Dermis blood vessel endothelial cell (primary cell): ENCODE results near the gene ABHD17A. TPM values are rescaled to one million over a fixed set of nuclear protein-coding genes. Genes with fewer than 3 reads are reported as not detected.
A peak's percentile ranks its signal among the peaks of the same experiment; 100 is the strongest.
"Not testable (repeated sequence)": the region's sequence is repeated elsewhere in the genome, so short reads cannot be mapped to it uniquely, and the experiment has no call there.

Experiments used
- DNase-seq: peaks from one replicate; pipeline ENCODE4 v3.0.0; 2010
- total RNA-seq: library from RNA; depleted of rRNA; stranded (reverse); fragments of >200 nt; gene quantifications from 2 replicates; pipeline ENCODE4 v1.2.3, GENCODE V29; 2014

Gene ABHD17A
- total RNA-seq, 1 donor from 2014 or later = 142 TPM

- no peak for DNase-seq
Observed at GRCh38 chr19:1880611-1881392, 4.5 kb downstream of the ABHD17A start.

GRCh38 chr19:1879982-1880381 is 5.3 kb downstream of the ABHD17A start:
- DNase-seq = not testable (repeated sequence)

DNA sequence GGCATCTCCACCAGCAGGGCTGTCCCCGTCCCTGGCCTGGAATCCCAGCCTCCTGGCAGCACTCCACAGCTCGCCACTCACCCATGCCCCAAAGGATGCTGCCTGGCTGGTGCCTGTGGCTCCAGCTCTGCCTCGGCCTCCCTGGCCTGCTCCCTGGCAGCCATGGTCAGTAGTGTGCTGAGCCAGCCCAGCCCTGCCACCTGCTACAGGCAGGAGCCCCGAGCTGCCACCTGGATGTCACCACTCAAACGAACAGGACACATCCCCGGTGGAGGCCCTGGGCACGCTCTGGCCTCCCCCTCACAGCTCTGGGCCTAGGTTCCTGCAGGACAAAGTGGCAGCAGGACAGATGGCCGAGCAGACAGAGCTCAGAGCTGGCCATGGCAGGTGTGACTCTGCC is 6.7 kb downstream of the ABHD17A start:
- not testable (repeated sequence) for DNase-seq

DNA sequence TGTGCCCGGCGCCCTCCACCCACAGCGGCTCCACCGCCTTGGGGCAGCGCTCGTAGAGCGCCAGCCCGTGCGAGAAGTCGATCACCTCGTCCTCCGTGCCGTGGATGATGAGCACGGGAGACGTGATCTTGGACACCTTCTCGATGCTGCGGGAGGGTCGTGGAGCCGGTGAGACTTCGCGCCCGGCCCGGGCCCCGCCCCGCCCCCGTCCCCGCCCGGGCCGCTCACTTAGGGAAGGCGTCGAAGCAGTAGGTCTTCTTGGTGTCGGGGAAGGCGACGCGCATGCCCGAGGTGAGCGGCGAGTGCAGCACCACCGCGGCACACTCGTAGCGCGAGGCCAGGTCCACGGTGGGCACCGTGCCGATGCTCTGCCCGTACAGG is 8.0 kb downstream of the ABHD17A start:
- not testable (repeated sequence) for DNase-seq

DNA sequence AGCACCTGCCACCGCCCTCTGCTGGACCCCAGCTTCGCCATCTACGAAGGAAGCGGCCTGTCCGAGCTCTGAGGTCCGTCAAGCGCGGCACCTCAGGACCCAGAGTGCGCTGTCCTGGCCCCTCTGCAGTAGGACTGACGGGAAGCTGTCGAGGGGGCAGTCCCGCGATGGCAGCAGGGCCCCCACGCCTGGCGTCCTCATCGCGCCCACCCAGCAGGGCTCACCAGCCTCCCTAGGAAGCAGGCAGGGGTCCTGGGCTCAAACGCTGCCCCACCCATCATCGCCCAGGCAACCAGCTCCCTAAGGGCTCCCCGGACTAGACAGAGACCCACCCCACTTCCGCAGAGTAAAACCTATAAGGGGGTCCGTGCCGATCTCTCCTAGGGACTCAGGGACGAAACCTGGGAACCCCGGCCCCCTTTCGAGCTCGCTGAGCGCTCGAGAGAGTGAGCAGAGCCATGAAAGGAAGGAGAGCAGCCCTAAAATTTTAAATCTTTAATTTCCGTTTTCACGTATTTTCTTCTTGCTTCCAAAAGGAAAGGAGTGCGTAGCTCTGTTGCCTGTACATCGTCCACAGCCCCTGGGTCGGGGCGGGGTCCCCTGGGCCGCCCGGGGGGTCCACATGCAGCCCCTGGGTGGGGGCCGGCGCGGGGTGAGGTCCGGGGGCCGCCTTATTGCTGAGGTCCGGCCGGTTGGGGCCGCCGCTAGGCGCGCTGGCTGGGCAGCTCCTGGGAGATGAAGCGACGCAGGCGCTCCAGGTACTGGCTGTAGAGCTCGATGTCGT is 8.6 kb downstream of the ABHD17A start:
- not testable (repeated sequence) for DNase-seq

GRCh38 chr19:1875646-1876495 is 9.4 kb downstream of the ABHD17A start:
- DNase-seq = peak; percentile 94

GRCh38 chr19:1875265-1875645 is 10.0 kb downstream of the ABHD17A start:
- DNase-seq = not testable (repeated sequence)

GRCh38 chr19:1874554-1875185 is 10.6 kb downstream of the ABHD17A start:
- DNase-seq = peak; percentile 35

DNA sequence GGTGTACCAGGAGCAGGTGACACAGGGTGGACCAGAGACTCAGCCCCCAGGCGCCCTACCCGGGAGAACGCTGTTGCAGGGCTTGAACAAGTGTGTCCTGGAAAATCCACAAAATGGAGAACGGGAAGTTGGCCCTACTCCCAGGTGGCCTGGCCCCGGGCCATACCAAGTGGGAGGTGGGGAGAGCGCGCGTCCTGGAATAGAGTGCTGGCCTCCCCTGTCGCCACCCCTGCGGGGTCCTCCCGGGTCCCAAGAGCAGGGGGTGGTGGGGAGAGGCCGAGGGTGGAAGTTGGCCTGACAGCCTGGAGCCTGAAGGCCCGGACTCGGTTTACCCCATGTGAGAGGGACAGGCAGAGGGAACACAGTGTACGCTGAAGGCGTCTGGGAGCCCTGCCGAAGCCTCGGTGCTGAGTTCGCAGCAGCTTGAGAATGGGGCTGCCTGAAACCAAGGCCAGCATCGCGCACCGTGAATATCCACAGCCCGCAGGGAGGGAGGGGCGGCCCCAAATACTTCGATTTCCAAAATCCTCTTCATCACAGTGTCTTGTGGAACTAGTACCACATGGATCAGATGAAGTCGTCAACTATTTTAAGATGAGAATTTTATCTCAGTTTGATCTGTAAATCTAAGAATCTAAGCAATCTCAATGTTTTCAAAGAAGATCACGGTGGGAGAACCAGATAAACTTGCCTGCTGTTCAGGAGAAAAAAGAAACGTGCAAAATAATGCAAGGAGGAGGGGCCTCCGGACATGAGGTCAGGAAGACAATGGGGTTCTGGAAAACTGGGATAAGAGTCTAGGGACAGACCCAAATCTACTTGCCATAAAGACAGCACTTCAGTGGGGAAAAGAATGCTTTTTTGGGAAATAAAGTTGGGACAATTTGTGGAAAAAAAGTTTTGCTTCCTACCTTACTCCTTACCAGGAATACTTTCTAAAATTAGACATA is 11.5 kb downstream of the ABHD17A start:
- peak; percentile 48 for DNase-seq

- no peak for DNase-seq
Observed at GRCh38 chr19:1872807-1873523, 12.3 kb downstream of the ABHD17A start.

DNA sequence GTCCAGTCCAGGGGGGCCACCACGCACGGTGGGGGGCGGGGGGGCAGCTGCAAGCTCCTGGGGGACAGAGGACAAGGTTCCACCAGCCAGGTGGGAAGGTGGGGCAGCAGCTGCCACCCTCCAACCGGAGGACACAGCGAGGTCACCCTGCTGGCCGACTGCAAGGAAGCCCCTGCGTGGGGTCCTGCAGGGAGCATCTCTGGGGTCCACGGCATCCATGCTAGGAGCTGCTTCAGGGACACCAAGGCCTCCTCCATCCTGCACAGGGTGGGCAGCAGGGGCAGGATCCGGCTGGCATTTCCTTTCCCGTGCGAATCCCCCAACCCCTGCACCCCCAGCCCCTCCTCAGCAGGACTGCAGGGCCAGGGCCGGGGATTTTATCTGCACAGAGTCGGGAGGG is 13.7 kb downstream of the ABHD17A start:
- DNase-seq = no peak

DNA sequence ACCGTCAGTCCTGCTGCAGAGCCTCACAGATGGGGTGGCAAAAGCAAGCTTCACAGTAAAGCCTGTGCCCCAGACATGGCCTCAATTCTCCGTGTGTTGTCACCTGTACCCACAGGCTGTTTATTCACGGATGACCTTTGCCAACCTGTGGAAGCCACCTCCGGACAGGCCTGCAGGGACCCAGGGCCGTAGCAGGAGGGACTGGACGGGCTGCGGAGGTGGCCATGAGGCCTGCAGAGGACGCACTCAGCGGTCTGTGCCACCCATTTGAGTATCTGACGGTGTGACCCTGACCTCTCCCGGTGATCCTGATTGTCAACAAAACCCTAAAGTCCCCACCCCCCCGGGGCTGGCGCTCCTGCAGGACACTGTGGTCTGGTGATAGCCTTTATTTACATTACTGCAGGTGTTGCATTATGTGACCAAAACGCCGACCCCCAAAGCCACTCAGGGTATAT is 14.1 kb downstream of the ABHD17A start:
- DNase-seq = no peak

DNA sequence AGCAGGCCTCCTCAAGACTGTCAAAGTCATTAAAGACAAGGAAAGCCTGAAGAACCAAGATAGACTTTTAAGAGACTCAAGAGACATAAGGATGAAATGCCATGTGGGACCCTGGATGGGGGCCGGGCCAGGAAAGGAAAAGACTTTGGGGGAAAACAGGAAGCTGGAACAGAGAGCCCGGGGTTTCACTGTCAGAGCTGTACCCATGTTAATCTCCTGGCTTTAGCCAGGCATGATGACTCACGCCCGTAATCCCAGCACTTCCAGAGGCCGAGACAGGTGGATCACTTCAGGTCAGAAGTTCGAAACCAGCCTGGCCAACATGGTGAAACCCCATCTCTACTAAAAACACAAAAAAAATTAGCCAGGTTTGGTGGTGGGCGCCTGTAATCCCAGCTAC is 16.3 kb downstream of the ABHD17A start:
- no peak for DNase-seq

DNA sequence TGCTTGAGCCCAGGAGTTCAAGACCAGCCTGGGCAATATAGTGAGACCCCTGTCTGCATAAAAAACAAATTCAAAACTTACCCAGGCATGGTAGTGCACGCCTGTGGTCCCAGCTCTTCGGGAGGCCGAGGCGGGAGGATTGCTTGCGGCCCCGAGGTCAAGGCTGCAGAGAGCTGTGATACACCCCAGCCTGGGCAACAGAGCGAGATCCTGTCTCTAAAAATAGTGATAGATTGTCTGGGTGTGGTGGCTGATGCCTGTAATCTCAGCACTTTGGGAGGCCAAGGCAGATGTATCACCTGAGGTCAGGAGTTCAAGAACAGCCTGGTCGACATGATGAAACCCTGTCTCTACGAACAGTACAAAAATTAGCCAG is 18.0 kb downstream of the ABHD17A start:
- DNase-seq = no peak

DNA sequence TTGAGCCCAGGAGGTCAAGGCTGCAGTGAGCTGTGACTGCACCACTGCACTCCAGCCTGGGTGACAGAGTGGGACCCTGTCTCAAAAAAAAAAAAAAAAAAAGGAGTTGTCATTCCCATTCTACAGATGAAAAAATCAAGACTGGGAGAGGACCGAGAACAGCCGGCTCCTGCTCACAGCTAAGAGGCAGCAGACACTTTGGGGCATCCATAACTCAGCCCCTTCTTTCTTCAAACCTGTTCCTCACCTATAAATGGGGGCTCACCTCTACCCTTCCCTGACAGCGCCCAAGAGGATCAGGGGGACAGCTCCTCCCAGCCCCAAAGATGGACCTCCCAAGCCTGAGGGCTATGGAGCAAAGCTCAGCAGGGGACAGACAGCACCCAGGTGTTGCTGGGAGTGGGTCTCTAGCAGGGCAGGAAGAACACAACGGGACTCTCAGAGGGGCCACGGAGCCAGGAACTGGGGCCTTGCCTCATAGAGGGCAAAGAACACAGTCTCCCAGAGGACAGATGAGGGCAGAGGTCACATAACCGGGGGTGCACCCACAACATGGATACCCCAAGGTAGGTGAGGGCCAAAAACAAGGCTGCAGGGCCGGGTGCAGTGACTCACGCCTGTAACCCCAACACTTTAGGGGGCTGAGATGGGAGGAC is 18.5 kb downstream of the ABHD17A start:
- no peak for DNase-seq

GRCh38 chr19:1865172-1866010 is 19.9 kb downstream of the ABHD17A start:
- no peak for DNase-seq

GRCh38 chr19:1864480-1865171 is 20.7 kb downstream of the ABHD17A start:
- DNase-seq = peak; percentile 80
